AG09309 (cell line): ENCODE results near the gene TPM4.

Experiments used
- DNase-seq: peaks from one replicate; pipeline ENCODE4 v3.0.0-alpha.2; 2010; ENCODE audit warnings: low read depth
- H3K4me3 ChIP-seq: 2 replicates; pipeline ENCODE4 v1.5.1; 2011; ENCODE audit warnings: mild to moderate bottlenecking, low read depth, low read length, moderate library complexity; ENCODE audit not compliant: control insufficient read depth
- CTCF ChIP-seq: IDR thresholded peaks from 2 replicates; pipeline ENCODE4 v1.5.1; 2011; ENCODE audit warnings: mild to moderate bottlenecking, low read depth, low read length, inconsistent platforms; ENCODE audit not compliant: insufficient read depth, control insufficient read depth; ENCODE audit errors: missing control alignments

Gene TPM4

GRCh38 chr19:16104722-16105121 lies 28.4 kb downstream of the TPM4 start:
- TF ChIP-seq CTCF, result no peak
- DNase-seq, result no peak
- H3K4me3 ChIP-seq, result no peak overlapping the region

GRCh38 chr19:16106121-16106520 lies 29.8 kb downstream of the TPM4 start:
- DNase-seq, result peak; percentile 8
- no peak for TF ChIP-seq CTCF
- H3K4me3 ChIP-seq, result no peak overlapping the region

GRCh38 chr19:16111160-16111908 lies 35.0 kb downstream of the TPM4 start, which contains the start of gene RAB8A:
Gene RAB8A, plus strand, starts transcription at chr19:16111889. Its CDS starts 13 bp downstream, at chr19:16111902.
- peak; percentile 77 for TF ChIP-seq CTCF
- peak within 1 kb of the TSS; percentile 90 for H3K4me3 ChIP-seq
- peak; percentile 97 for DNase-seq

- TF ChIP-seq CTCF, result no peak
- DNase-seq, result no peak
- peak overlapping the region; percentile 90 for H3K4me3 ChIP-seq
Measured at GRCh38 chr19:16111909-16112752, 35.8 kb downstream of the TPM4 start.

GRCh38 chr19:16112778-16113177 lies 36.5 kb downstream of the TPM4 start:
- H3K4me3 ChIP-seq, result peak overlapping the region; percentile 90
- DNase-seq, result no peak
- TF ChIP-seq CTCF, result no peak

GRCh38 chr19:16113727-16114126 lies 37.4 kb downstream of the TPM4 start:
- H3K4me3 ChIP-seq, result no peak overlapping the region
- no peak for DNase-seq
- TF ChIP-seq CTCF, result no peak
